OCI-LY1 (cell line): ENCODE results near the gene MYL10.

Source experiments
- EZH2 ChIP-seq: fragments of 200-600 bp; sonication (generic), shearing (Covaris generic); IDR thresholded peaks from 2 replicates; pipeline ENCODE4 v1.8.0; 2017; ENCODE audit warnings: borderline replicate concordance, mixed run types, mild to moderate bottlenecking, antibody characterized with exemption, low read length, moderate library complexity, mixed read lengths
- TF ChIP-seq, protein P1 (sequence below): fragments of 200-600 bp; sonication (generic), shearing (Covaris generic); IDR thresholded peaks from 2 replicates; pipeline ENCODE4 v1.5.1; 2017; ENCODE audit warnings: mild to moderate bottlenecking, antibody characterized with exemption, low read length, moderate library complexity, mixed read lengths

- TF ChIP-seq, protein P1, sequence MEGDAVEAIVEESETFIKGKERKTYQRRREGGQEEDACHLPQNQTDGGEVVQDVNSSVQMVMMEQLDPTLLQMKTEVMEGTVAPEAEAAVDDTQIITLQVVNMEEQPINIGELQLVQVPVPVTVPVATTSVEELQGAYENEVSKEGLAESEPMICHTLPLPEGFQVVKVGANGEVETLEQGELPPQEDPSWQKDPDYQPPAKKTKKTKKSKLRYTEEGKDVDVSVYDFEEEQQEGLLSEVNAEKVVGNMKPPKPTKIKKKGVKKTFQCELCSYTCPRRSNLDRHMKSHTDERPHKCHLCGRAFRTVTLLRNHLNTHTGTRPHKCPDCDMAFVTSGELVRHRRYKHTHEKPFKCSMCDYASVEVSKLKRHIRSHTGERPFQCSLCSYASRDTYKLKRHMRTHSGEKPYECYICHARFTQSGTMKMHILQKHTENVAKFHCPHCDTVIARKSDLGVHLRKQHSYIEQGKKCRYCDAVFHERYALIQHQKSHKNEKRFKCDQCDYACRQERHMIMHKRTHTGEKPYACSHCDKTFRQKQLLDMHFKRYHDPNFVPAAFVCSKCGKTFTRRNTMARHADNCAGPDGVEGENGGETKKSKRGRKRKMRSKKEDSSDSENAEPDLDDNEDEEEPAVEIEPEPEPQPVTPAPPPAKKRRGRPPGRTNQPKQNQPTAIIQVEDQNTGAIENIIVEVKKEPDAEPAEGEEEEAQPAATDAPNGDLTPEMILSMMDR = no peak
- TF ChIP-seq EZH2 = no peak
Observed at GRCh38 chr7:101628522-101628921, 574 bp downstream of the MYL10 start.
